PC-3 (cell line): ENCODE results near the gene TGFB1. TPM values are rescaled to one million over a fixed set of nuclear protein-coding genes. Genes with fewer than 3 reads are reported as not detected.

Experiments
- ATAC-seq: fragments of 200-7000 bp; cut with Tn5 transposase; 2 replicates; pipeline ENCODE4 v1.9.1; 2020; ENCODE audit warnings: mild to moderate bottlenecking, moderate library complexity
- BruUV-seq: library from RNA; stranded (reverse); fragments of 400-500 nt; replicated peaks from 2 replicates; lab custom pipeline; 2021; lab: Mats Ljungman, UMichigan
- CTCF ChIA-PET: fragments of 300-600 bp; sonication (Branson Sonifier 250); formaldehyde crosslinking; loops from one replicate; lab custom pipeline; 2022; ENCODE audit warnings: antibody characterized with exemption; lab: Charles Lee
- POLR2A ChIA-PET: fragments of 300-600 bp; sonication (Branson Sonifier 250); formaldehyde crosslinking; loops from one replicate; lab custom pipeline; 2022; ENCODE audit warnings: antibody characterized with exemption; ENCODE audit not compliant: unreplicated experiment; lab: Charles Lee
- DNase-seq: peaks from one replicate; pipeline ENCODE4 v3.0.0-alpha.2; 2015
- H2AFZ ChIP-seq: fragments of 300-600 bp; sonication (generic); 2 replicates; pipeline ENCODE4 v1.6.0; 2016; ENCODE audit warnings: antibody characterized with exemption, low read length
- H3F3A ChIP-seq: fragments of 300-600 bp; sonication (generic); one replicate; pipeline ENCODE4 v1.6.0; 2017; ENCODE audit warnings: antibody characterized with exemption, low read length, control low read depth, mild to moderate bottlenecking; ENCODE audit not compliant: unreplicated experiment
- H3K27ac ChIP-seq: fragments of 300-600 bp; sonication (generic); 2 replicates; pipeline ENCODE4 v1.5.1; 2016; ENCODE audit warnings: mild to moderate bottlenecking, low read length
- H3K27me3 ChIP-seq: fragments of 300-600 bp; sonication (generic); 2 replicates; pipeline ENCODE4 v1.6.1; 2016; ENCODE audit warnings: low read length, mixed read lengths
- H3K36me3 ChIP-seq: fragments of 300-600 bp; sonication (generic); 2 replicates; pipeline ENCODE4 v1.6.1; 2016; ENCODE audit warnings: low read depth, mixed run types, low read length, mixed read lengths
- H3K4me1 ChIP-seq: fragments of 300-600 bp; sonication (generic); 2 replicates; pipeline ENCODE4 v1.5.1; 2016; ENCODE audit warnings: low read length; ENCODE audit not compliant: insufficient read depth
- H3K4me2 ChIP-seq: fragments of 300-600 bp; sonication (generic); 2 replicates; pipeline ENCODE4 v1.6.0; 2016; ENCODE audit warnings: low read length
- H3K4me3 ChIP-seq: fragments of 300-600 bp; sonication (generic); 2 replicates; pipeline ENCODE4 v1.5.1; 2016; ENCODE audit warnings: mild to moderate bottlenecking, low read length, mixed read lengths
- H3K79me2 ChIP-seq: fragments of 300-600 bp; sonication (generic); 2 replicates; pipeline ENCODE4 v1.6.1; 2017; ENCODE audit warnings: low read length, mixed read lengths
- H3K9ac ChIP-seq: fragments of 300-600 bp; sonication (generic); 2 replicates; pipeline ENCODE4 v1.6.0; 2016; ENCODE audit warnings: mild to moderate bottlenecking, low read length
- H3K9me2 ChIP-seq: fragments of 300-600 bp; sonication (generic); replicated peaks from 2 replicates; pipeline ENCODE4 v1.6.1; 2016; ENCODE audit warnings: mixed run types, low read length, mixed read lengths
- H3K9me3 ChIP-seq: fragments of 300-600 bp; sonication (generic); 2 replicates; pipeline ENCODE4 v1.6.1; 2016; ENCODE audit warnings: low read length, mixed read lengths
- H4K20me1 ChIP-seq: fragments of 300-600 bp; sonication (generic); 2 replicates; pipeline ENCODE4 v1.6.1; 2016; ENCODE audit warnings: low read length, mixed read lengths
- CTCF ChIP-seq: fragments of 300-600 bp; sonication (generic); conservative IDR thresholded peaks from 2 replicates; pipeline ENCODE4 v1.5.1; 2017; ENCODE audit warnings: antibody characterized with exemption, low read depth, mild to moderate bottlenecking, low read length
- EZH2 ChIP-seq: fragments of 300-600 bp; sonication (generic); IDR thresholded peaks from one replicate; pipeline ENCODE4 v1.6.1; 2017; ENCODE audit warnings: antibody characterized with exemption, mild to moderate bottlenecking, low read length; ENCODE audit not compliant: unreplicated experiment
- EZH2phosphoT487 ChIP-seq: fragments of 300-600 bp; sonication (generic); IDR thresholded peaks from 2 replicates; pipeline ENCODE4 v1.6.1; 2018; ENCODE audit warnings: mild to moderate bottlenecking, antibody characterized with exemption, low read length, borderline replicate concordance
- intact Hi-C: fragments of 100-400 bp; cut with micrococcal nuclease; formaldehyde crosslinking; loops from 2 replicates; pipeline ENCODE4 v1.9.0; 2023
- total RNA-seq: library from RNA; depleted of rRNA; stranded (reverse); fragments of >200 nt; gene quantifications from 2 replicates; pipeline ENCODE4 v1.2.3, GENCODE V29; 2014

Gene TGFB1
- total RNA-seq, 1 experiment from 2014 or later, result 16.4 TPM

- Histone ChIP-seq H2AFZ (no peak overlapping the region), H4K20me1 (no peaks in the 10 kb centered on the region), H3F3A (no peaks in the 10 kb centered on the region), H3K36me3 (no peaks in the 10 kb centered on the region), H3K9me3 (no peaks in the 10 kb centered on the region), H3K27me3 (no peaks in the 10 kb centered on the region), H3K9ac (peak overlapping the region; percentile 97), H3K9me2 (no peaks in the 10 kb centered on the region), H3K79me2 (peaks cover 36% of the 10 kb centered on the region), H3K4me3 (peak overlapping the region; percentile 96), H3K27ac (no peak overlapping the region), H3K4me2 (peak overlapping the region; percentile 95), H3K4me1 (peaks cover 10% of the 10 kb centered on the region; the same call in 1 of the 2 replicates)
- ATAC-seq, result no peak
- TF ChIP-seq EZH2 (no peak), EZH2phosphoT487 (no peak), CTCF (no peak)
- no TSS peak for BruUV-seq
- DNase-seq, result no peak
- POLR2A ChIA-PET, result no interaction called here
- intact Hi-C loops, result no loop called here
- CTCF ChIA-PET, result interaction anchor here (0.5 kb wide), 1 partner anchor 73 kb away, joined by 7 read pairs; no protein-coding TSS in a partner anchor
Observed at GRCh38 chr19:41398598-41398997, 44.9 kb upstream of the TGFB1 start.

DNA sequence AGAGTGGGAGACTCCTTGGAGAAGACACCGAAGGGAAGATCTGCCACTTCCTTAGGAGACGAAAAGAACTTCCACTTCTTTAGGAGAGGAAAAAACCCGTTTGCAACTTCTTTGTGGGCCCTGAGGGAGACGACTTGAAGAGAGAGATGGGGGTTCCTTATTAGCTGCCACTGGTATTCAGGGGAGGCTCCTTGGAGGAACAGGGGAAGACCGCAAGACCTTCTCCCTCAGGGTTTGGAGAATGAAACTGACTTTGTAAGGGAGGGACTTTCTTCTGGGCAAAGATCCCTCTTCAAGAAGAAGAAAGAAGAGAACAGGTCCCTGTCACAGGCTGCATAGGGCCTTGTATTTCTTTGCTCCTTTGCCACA, 44.3 kb upstream of the TGFB1 start:
- TSS peak; percentile 67 for BruUV-seq
- no peaks in the 10 kb centered on the region for H3K27me3 ChIP-seq
- peak overlapping the region; percentile 95 for H3K4me2 ChIP-seq

More for the DNA sequence above, 44.3 kb upstream of the TGFB1 start:
- ChIA-PET CTCF (no interaction called here), POLR2A (no interaction called here)
- TF ChIP-seq EZH2 (no peak), CTCF (no peak), EZH2phosphoT487 (no peak)
- H3K9me3 ChIP-seq, result no peaks in the 10 kb centered on the region
- DNase-seq (no peak), ATAC-seq (no peak)
- H3K4me1 ChIP-seq, result peaks cover 10% of the 10 kb centered on the region; the same call in 1 of the 2 replicates
- H3K9ac ChIP-seq, result peak overlapping the region; percentile 97
- intact Hi-C loops, result no loop called here
- H4K20me1 ChIP-seq, result no peaks in the 10 kb centered on the region
- no peaks in the 10 kb centered on the region for H3K9me2 ChIP-seq
- H3K79me2 ChIP-seq, result peaks cover 36% of the 10 kb centered on the region
- peak overlapping the region; percentile 75 for H3K27ac ChIP-seq
- no peaks in the 10 kb centered on the region for H3F3A ChIP-seq
- peak overlapping the region; percentile 96 for H3K4me3 ChIP-seq
- peak overlapping the region; percentile 81 for H2AFZ ChIP-seq
- H3K36me3 ChIP-seq, result no peaks in the 10 kb centered on the region
